Smooth muscle cell of the brain vasculature (primary cell): ENCODE data around the gene MSANTD1.

Source experiments
- DNase-seq: peaks from one replicate; pipeline ENCODE4 v3.0.0-alpha.2; 2012; ENCODE audit warnings: low read depth, low spot score

Gene MSANTD1

GRCh38 chr4:3232871-3233271 lies 16.1 kb upstream of the MSANTD1 start:
- DNase-seq, result no peak

GRCh38 chr4:3233391-3234071 lies 15.4 kb upstream of the MSANTD1 start:
- DNase-seq, result no peak

- no peak for DNase-seq
Observed at GRCh38 chr4:3234171-3235029, 14.6 kb upstream of the MSANTD1 start.

- DNase-seq, result no peak
Observed at GRCh38 chr4:3235030-3235345, 14.0 kb upstream of the MSANTD1 start.

GRCh38 chr4:3235581-3235980 lies 13.4 kb upstream of the MSANTD1 start:
- DNase-seq, result no peak

GRCh38 chr4:3236326-3236878 lies 12.6 kb upstream of the MSANTD1 start:
- DNase-seq, result no peak

- no peak for DNase-seq
Observed at GRCh38 chr4:3237266-3237665, 11.7 kb upstream of the MSANTD1 start.

- no peak for DNase-seq
Observed at GRCh38 chr4:3237712-3238560, 11.0 kb upstream of the MSANTD1 start.

GRCh38 chr4:3238721-3239120 lies 10.2 kb upstream of the MSANTD1 start:
- DNase-seq, result no peak

- no peak for DNase-seq
Observed at GRCh38 chr4:3239303-3239702, 9.7 kb upstream of the MSANTD1 start.

- DNase-seq, result no peak
Observed at GRCh38 chr4:3239998-3240920, 8.7 kb upstream of the MSANTD1 start.

GRCh38 chr4:3240936-3241522 lies 7.9 kb upstream of the MSANTD1 start:
- no peak for DNase-seq

- DNase-seq, result peak; percentile 55
Observed at GRCh38 chr4:3241898-3242524, 6.9 kb upstream of the MSANTD1 start.

- DNase-seq, result no peak
Observed at GRCh38 chr4:3243136-3243780, 5.7 kb upstream of the MSANTD1 start.

- no peak for DNase-seq
Observed at GRCh38 chr4:3244002-3244401, 5.0 kb upstream of the MSANTD1 start.

- no peak for DNase-seq
Observed at GRCh38 chr4:3244747-3245146, 4.2 kb upstream of the MSANTD1 start.

GRCh38 chr4:3245676-3246075 lies 3.3 kb upstream of the MSANTD1 start:
- no peak for DNase-seq

GRCh38 chr4:3246458-3247398 lies 2.2 kb upstream of the MSANTD1 start:
- DNase-seq, result no peak
